ENCODE data around the gene SEMA3C.

Gene SEMA3C

GRCh38 chr7:80764132-80764531, 154.7 kb downstream of the SEMA3C start:
- no peak for TF ChIP-seq CTCF (IDR thresholded peaks at IDR 0.05; ENCODE audit: low read depth, low read length)
- DNase-seq (ENCODE audit: low read depth in 2 of 2) = no peak
- no peak overlapping the region for H3K4me3 ChIP-seq (replicated peaks in 1 of 2; ENCODE audit: low read depth in 2 of 2, low read length in 2 of 2)

GRCh38 chr7:80763704-80764103, 155.1 kb downstream of the SEMA3C start:
- no peak for DNase-seq (ENCODE audit: low read depth in 2 of 2)
- TF ChIP-seq CTCF (IDR thresholded peaks at IDR 0.05; ENCODE audit: low read depth, low read length) = no peak
- no peak overlapping the region for H3K4me3 ChIP-seq (replicated peaks in 1 of 2; ENCODE audit: low read depth in 2 of 2, low read length in 2 of 2)

- no peak for TF ChIP-seq CTCF (IDR thresholded peaks at IDR 0.05; ENCODE audit: low read depth, low read length)
- H3K4me3 ChIP-seq (replicated peaks in 1 of 2; ENCODE audit: low read depth in 2 of 2, low read length in 2 of 2) = no peak overlapping the region
- no peak for DNase-seq (ENCODE audit: low read depth in 2 of 2)
Measured at GRCh38 chr7:80763289-80763688, 155.6 kb downstream of the SEMA3C start.

- no peak for TF ChIP-seq CTCF (IDR thresholded peaks at IDR 0.05; ENCODE audit: low read depth, low read length)
- H3K4me3 ChIP-seq (replicated peaks in 1 of 2; ENCODE audit: low read depth in 2 of 2, low read length in 2 of 2) = no peak overlapping the region
- no peak for DNase-seq (ENCODE audit: low read depth in 2 of 2)
Measured at GRCh38 chr7:80760292-80760691, 158.6 kb downstream of the SEMA3C start.

DNA sequence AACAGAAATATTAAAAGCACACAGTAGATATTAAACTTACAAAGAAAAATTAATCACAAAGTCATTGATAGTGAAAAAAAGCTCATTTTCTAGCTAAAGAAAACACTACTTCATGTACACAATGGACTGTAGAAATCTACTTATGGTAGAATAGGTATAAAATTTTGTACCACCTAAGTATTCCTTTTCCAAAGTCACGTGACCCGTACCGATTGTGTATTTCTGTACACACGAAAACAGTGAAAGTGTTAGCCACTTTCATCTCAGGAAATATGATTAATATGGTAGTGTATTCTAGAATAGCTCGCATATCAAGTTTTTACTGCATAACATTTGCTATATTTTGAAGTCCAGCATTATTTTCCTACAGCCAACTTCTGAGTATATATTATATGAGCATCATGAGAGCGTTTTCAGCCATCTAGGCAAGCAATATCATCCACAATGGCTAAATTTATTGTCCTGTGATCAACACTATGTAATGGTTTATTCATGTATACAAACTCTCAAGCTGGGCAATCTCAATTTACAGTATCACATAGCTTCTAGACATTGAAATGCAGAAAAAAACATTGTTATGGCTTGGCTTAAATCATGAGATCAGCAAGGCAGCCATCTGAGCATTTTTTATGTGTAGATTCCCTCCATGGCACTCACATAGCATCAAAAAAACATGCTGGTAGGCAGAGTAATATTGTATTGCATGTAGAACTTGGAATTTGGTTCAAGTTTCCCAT, 165.7 kb downstream of the SEMA3C start:
- TF ChIP-seq CTCF (IDR thresholded peaks at IDR 0.05; ENCODE audit: low read depth, low read length) = no peak
- no peak for DNase-seq (ENCODE audit: low read depth in 2 of 2)
- H3K4me3 ChIP-seq (replicated peaks in 1 of 2; ENCODE audit: low read depth in 2 of 2, low read length in 2 of 2) = no peak overlapping the region

GRCh38 chr7:80749270-80749669, 169.6 kb downstream of the SEMA3C start:
- no peak for TF ChIP-seq CTCF (IDR thresholded peaks at IDR 0.05; ENCODE audit: low read depth, low read length)
- no peak overlapping the region for H3K4me3 ChIP-seq (replicated peaks in 1 of 2; ENCODE audit: low read depth in 2 of 2, low read length in 2 of 2)
- DNase-seq (ENCODE audit: low read depth in 2 of 2) = no peak
